Muscle of leg (tissue), 11 donors: ENCODE measurements around the gene GPR139. TPM values are rescaled to one million over a fixed set of nuclear protein-coding genes. Genes with fewer than 3 reads are reported as not detected.

Experiments
- DNase-seq: peaks from one replicate; pipeline ENCODE4 v3.0.0; 2013
- H3K27ac ChIP-seq: one replicate; pipeline ENCODE4 v1.5.1; 2013; ENCODE audit warnings: mild to moderate bottlenecking, low read length, control low read depth
- H3K27me3 ChIP-seq: one replicate; pipeline ENCODE4 v1.6.1; 2013; ENCODE audit warnings: low read length; ENCODE audit not compliant: control insufficient read depth, insufficient read depth
- H3K36me3 ChIP-seq: one replicate; pipeline ENCODE4 v1.6.1; 2013; ENCODE audit warnings: low read length; ENCODE audit not compliant: control insufficient read depth, insufficient read depth
- H3K4me1 ChIP-seq: one replicate; pipeline ENCODE4 v1.6.1; 2013; ENCODE audit warnings: low read length; ENCODE audit not compliant: control insufficient read depth, insufficient read depth
- H3K4me3 ChIP-seq: one replicate; pipeline ENCODE4 v1.5.1; 2013; ENCODE audit warnings: low read length, control low read depth
- H3K9me3 ChIP-seq: replicated peaks from 2 replicates; pipeline ENCODE4 v1.6.1; 2013; ENCODE audit warnings: low read depth, low read length; ENCODE audit not compliant: control insufficient read depth
- WGBS: methylation state at CpG from one replicate; pipeline ENCODE4 v1.1.5; 2013; ENCODE audit warnings: missing lambda C conversion rate; ENCODE audit not compliant: insufficient coverage; 5-methylcytosine and 5-hydroxymethylcytosine counted together
- polyA plus RNA-seq, 8 donors: library from polyadenylated mRNA; unstranded; fragments of 120-200 nt; gene quantifications; one replicate each; pipeline versions ENCODE4 v1.2.1 to v1.2.3, GENCODE V29; 2013; ENCODE audit warnings: inconsistent platforms in 1 of 8, low replicate concordance in 1 of 8; ENCODE audit not compliant: insufficient read length in 8 of 8, insufficient read depth in 1 of 8
- total RNA-seq: library from RNA; stranded (reverse); fragments of 120-200 nt; gene quantifications from one replicate; pipeline ENCODE4 v1.2.4, GENCODE V29; 2013

The GPR139 gene
- total and polyA plus RNA-seq, 9 donors, result not detected

- H3K4me3 ChIP-seq, result no peak overlapping the region
- 53% methylated on average over 1 of the region's 2 CpGs for WGBS
- no peaks in the 10 kb centered on the region for H3K9me3 ChIP-seq
- H3K27ac ChIP-seq, result no peak overlapping the region
- no peaks in the 10 kb centered on the region for H3K36me3 ChIP-seq
- no peaks in the 10 kb centered on the region for H3K4me1 ChIP-seq
- no peak for DNase-seq
- no peaks in the 10 kb centered on the region for H3K27me3 ChIP-seq
Observed at GRCh38 chr16:20026361-20027072, 47.2 kb downstream of the GPR139 start.

GRCh38 chr16:20023190-20023589 is 50.5 kb downstream of the GPR139 start:
- no peaks in the 10 kb centered on the region for H3K36me3 ChIP-seq
- no peak overlapping the region for H3K4me3 ChIP-seq
- H3K4me1 ChIP-seq, result no peaks in the 10 kb centered on the region
- no CpG with 5 or more reads among the region's 1 CpG for WGBS
- H3K27me3 ChIP-seq, result no peaks in the 10 kb centered on the region
- H3K9me3 ChIP-seq, result no peaks in the 10 kb centered on the region
- peak; percentile 48 for DNase-seq
- H3K27ac ChIP-seq, result no peak overlapping the region

DNA sequence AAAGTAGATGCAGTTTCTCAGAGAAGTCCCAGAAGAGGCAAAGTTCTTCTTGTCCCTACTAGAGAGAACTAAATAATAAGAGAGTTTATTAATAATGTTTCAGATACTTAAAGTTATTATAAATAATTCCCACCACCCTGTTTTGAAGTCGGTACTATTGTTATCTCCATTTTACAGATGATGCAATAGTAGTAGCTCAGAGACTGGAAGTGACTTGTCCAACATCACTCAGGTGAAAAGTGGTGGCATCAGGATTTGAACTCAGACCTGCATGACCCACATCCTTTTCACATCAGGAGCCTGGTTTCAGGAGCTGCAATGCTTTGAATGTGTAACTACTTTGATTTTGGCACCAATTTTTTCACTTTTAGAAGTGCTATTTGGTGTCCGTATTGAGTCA is 52.7 kb downstream of the GPR139 start:
- Histone ChIP-seq H3K36me3 (no peaks in the 10 kb centered on the region), H3K4me3 (no peak overlapping the region), H3K4me1 (no peaks in the 10 kb centered on the region), H3K27ac (no peak overlapping the region), H3K27me3 (no peaks in the 10 kb centered on the region), H3K9me3 (no peaks in the 10 kb centered on the region)
- WGBS, result no CpG with 5 or more reads among the region's 2 CpGs
- DNase-seq, result no peak

DNA sequence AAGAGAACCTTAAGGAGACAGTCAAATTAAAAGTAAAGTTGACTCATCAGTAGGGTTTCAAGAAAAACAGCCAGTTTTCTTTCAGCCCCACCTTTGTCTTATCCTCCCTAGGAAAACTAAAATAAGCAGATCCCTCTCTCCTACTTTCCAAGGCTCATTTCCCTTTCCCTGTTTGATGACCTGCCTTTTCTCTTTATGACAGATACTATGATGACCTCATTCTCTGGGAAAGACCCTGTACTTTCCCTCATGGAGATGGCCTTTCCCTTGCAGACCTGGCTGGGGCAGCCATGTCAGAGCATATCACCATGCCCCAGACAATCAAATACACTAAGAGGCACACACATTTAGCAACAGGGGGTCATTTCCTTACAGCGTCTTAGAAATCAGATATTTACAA is 53.6 kb downstream of the GPR139 start:
- DNase-seq, result no peak
- H3K27ac ChIP-seq, result no peak overlapping the region
- H3K4me3 ChIP-seq, result no peak overlapping the region
- no peaks in the 10 kb centered on the region for H3K4me1 ChIP-seq
- WGBS, result no CpG with 5 or more reads among the region's 1 CpG
- no peaks in the 10 kb centered on the region for H3K36me3 ChIP-seq
- no peaks in the 10 kb centered on the region for H3K9me3 ChIP-seq
- H3K27me3 ChIP-seq, result no peaks in the 10 kb centered on the region

DNA sequence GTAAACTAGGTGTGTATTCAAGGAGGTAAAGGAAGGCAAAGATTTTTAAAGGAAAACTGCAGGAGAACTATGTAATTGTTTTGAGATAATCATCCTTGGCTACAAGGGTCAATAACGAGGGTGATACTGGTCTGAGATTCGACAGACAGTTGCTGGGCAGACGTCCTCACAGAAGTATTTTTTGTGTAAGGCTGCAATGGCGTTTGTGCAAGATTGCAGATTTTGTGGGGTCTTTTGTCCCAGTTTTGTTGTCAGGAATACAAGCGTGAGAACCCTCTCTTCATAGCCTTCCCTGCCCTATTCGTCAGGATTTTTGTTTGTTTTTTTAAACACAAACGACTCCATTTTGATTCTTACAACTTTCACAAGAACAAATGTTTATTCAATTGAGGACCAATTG is 57.5 kb downstream of the GPR139 start:
- no peak for DNase-seq
- H3K27ac ChIP-seq, result no peak overlapping the region
- 66% methylated on average over 2 of the region's 7 CpGs for WGBS
- H3K4me1 ChIP-seq, result no peaks in the 10 kb centered on the region
- no peaks in the 10 kb centered on the region for H3K36me3 ChIP-seq
- no peaks in the 10 kb centered on the region for H3K9me3 ChIP-seq
- no peak overlapping the region for H3K4me3 ChIP-seq
- no peaks in the 10 kb centered on the region for H3K27me3 ChIP-seq

- H3K27ac ChIP-seq, result no peak overlapping the region
- H3K9me3 ChIP-seq, result no peaks in the 10 kb centered on the region
- 18% methylated on average over 2 of the region's 3 CpGs for WGBS
- no peaks in the 10 kb centered on the region for H3K4me1 ChIP-seq
- no peaks in the 10 kb centered on the region for H3K36me3 ChIP-seq
- no peak for DNase-seq
- H3K27me3 ChIP-seq, result no peaks in the 10 kb centered on the region
- H3K4me3 ChIP-seq, result no peak overlapping the region
Observed at GRCh38 chr16:20004931-20005330, 68.8 kb downstream of the GPR139 start.

DNA sequence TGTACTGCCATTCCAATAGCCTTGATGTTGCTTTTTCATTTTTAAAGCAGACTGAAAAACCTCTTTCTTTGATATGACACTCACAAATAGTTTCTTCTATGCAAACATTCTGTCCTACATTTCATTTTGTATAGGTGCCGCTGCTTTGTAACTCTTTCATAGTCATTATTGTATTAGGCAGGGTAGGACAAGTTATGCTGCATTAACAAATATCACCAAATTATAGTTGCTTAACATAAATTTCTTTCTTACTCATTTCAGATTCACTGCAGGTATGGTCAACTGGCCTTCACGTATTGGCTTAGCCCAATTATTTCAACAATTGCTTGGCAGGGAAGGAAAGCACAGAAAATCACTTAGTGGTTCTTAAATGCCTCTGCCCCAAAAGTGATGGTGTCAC is 70.8 kb downstream of the GPR139 start:
- DNase-seq, result no peak
- Histone ChIP-seq H3K27me3 (no peaks in the 10 kb centered on the region), H3K9me3 (no peaks in the 10 kb centered on the region), H3K36me3 (no peaks in the 10 kb centered on the region), H3K27ac (no peak overlapping the region), H3K4me1 (no peaks in the 10 kb centered on the region), H3K4me3 (no peak overlapping the region)
- WGBS, result 90% methylated on average over 1 of the region's 2 CpGs

DNA sequence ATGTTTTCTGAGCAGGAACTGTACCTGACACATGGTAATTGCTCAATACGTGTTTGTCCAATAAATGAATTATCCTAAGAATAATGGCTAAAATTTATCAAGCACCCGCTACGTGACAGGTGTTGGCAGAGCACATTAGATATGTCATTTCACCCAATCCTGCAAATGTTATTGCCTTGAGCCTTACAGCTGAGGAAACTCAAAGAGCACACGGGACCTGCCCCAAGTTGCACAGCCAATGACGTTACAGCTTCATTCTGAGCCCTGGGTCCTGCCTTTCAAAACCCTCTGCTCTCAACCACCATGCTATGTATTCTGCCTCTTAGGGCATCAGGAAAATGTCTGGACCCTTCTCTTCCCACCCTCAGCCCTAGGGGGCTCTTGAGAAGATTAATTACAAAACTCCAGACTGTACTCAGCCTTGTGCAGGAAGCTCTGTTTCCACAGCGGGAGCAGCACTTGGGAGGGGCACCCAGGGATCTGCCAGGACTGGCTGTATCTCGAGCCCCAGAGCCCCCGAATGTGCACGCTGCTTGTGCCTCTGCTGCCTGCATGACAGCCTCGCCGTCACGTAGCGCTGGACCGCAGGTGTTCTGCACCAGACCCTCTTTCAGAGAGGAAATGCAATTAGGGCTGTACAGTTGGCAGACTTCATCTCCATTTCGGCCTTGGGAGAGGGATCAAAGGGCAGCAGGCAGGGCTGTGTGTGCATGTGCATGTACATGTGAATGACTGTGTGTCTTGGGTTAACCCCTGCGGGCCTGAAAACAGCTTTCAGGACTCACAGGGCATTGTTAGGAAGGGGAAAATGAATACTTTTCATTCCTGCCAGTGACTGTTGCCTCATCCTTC is 71.6 kb downstream of the GPR139 start:
- no peak for DNase-seq
- no peaks in the 10 kb centered on the region for H3K9me3 ChIP-seq
- no peaks in the 10 kb centered on the region for H3K4me1 ChIP-seq
- no peak overlapping the region for H3K4me3 ChIP-seq
- WGBS, result 39% methylated on average over 12 of the region's 16 CpGs
- no peak overlapping the region for H3K27ac ChIP-seq
- H3K36me3 ChIP-seq, result no peaks in the 10 kb centered on the region
- H3K27me3 ChIP-seq, result no peaks in the 10 kb centered on the region

- H3K9me3 ChIP-seq, result no peaks in the 10 kb centered on the region
- H3K4me3 ChIP-seq, result no peak overlapping the region
- H3K27me3 ChIP-seq, result no peaks in the 10 kb centered on the region
- no peak for DNase-seq
- no CpG with 5 or more reads among the region's 4 CpGs for WGBS
- H3K27ac ChIP-seq, result no peak overlapping the region
- H3K36me3 ChIP-seq, result no peaks in the 10 kb centered on the region
- no peaks in the 10 kb centered on the region for H3K4me1 ChIP-seq
Observed at GRCh38 chr16:19997734-19998133, 76.0 kb downstream of the GPR139 start.

GRCh38 chr16:19997264-19997663 is 76.4 kb downstream of the GPR139 start:
- Histone ChIP-seq H3K4me3 (no peak overlapping the region), H3K27ac (no peak overlapping the region), H3K4me1 (no peaks in the 10 kb centered on the region), H3K9me3 (no peaks in the 10 kb centered on the region), H3K36me3 (no peaks in the 10 kb centered on the region), H3K27me3 (no peaks in the 10 kb centered on the region)
- WGBS, result no CpG with 5 or more reads among the region's 2 CpGs
- DNase-seq, result no peak
